ENCODE measurements around the gene CDCP2. TPM values are rescaled to one million over a fixed set of nuclear protein-coding genes. Genes with fewer than 3 reads are reported as not detected.

Gene CDCP2
- not detected in 2 replicates for total RNA-seq

DNA sequence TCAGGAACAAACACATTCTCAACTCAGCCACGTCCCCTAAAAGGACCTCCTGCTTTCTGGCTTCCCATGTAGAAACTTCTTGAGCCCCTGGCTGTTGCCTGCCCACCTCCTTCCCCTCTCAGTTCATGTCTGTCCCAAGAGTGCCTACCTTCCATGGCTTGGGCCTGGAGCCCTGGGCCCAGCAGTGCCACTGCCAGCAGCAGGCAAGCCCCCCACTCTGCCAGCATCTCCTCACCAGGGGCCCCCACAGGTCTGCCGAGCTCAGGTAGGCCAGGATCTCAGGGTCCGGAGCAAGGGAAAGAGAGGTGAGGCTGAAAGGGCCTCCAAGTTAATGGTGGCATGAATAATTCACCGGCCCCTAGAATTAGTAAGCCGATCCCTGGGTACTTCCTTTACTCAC lies at the start of gene CDCP2:
Gene CDCP2, minus strand, starts transcription at position 305 of the 400 bp plus-strand sequence. Its CDS starts 78 bp downstream, at position 227.

DNA sequence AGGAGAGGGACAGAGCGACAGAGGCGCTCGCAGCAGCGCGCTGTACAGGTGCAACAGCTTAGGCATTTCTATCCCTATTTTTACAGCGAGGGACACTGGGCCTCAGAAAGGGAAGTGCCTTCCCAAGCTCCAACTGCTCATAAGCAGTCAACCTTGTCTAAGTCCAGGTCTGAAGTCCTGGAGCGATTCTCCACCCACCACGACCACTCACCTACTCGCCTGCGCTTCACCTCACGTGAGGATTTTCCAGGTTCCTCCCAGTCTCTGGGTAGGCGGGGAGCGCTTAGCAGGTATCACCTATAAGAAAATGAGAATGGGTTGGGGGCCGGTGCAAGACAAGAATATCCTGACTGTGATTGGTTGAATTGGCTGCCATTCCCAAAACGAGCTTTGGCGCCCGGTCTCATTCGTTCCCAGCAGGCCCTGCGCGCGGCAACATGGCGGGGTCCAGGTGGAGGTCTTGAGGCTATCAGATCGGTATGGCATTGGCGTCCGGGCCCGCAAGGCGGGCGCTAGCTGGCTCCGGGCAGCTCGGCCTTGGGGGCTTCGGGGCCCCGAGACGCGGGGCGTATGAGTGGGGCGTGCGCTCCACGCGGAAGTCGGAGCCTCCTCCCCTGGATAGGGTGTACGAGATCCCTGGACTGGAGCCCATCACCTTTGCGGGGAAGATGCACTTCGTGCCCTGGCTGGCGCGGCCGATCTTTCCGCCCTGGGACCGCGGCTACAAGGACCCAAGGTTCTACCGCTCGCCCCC lies 47.1 kb upstream of the CDCP2 start, which contains the start of the genes CYB5RL and MRPL37:
Gene CYB5RL, minus strand, starts transcription at position 266 of the 754 bp plus-strand sequence. CDS start 4,414 bp downstream, outside the sequence.
Gene MRPL37, plus strand, starts transcription at position 403 of the 754 bp plus-strand sequence. Its CDS starts 77 bp downstream, at position 480.

Other genes starting within 250 kb of the CDCP2 start
- gene IFT25, start 207.3 kb downstream of the CDCP2 start, total RNA-seq = 13.4 and 16.0 TPM in 2 replicates
- 30.9 and 34.6 TPM in 2 replicates for gene LRRC42, start 206.7 kb downstream of the CDCP2 start, total RNA-seq
- gene LDLRAD1, start 134.8 kb downstream of the CDCP2 start, total RNA-seq = not detected in 2 replicates
- 478 and 637 TPM in 2 replicates for gene TMEM59, start 99.8 kb downstream of the CDCP2 start, total RNA-seq
- gene TCEANC2, start 99.4 kb downstream of the CDCP2 start, total RNA-seq = 3.7 and 4.8 TPM in 2 replicates
- 7.7 and 8.3 TPM in 2 replicates for gene CYB5RL, start 47.0 kb upstream of the CDCP2 start, total RNA-seq
- 41.7 and 49.0 TPM in 2 replicates for gene MRPL37, start 47.2 kb upstream of the CDCP2 start, total RNA-seq

All from smooth muscle cell of the pulmonary artery (primary cell).